ENCODE results near the gene NAA15.

DNA sequence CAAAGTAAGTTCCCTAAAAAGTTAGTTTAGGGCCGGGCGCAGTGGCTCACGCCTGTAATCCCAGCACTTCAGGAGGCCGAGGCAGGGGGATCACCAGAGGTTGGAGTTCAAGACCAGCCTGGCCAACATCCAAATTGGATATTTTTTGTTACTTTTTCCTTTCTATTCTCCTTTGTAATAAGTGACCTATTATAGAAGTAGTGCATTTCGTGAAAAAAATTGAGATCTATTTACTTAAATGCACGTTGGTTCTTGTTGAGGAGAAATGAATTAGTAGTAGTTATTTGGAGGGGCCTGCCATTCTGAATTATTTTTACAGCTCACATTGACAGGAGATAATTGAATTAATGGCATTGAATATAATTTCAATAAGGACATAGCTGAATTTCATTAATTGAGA lies 23.3 kb downstream of the NAA15 start:
- no peak for TF ChIP-seq EZH2 (IDR thresholded peaks at IDR 0.05; ENCODE audit: borderline replicate concordance, low read length)
- TF ChIP-seq, protein P1, sequence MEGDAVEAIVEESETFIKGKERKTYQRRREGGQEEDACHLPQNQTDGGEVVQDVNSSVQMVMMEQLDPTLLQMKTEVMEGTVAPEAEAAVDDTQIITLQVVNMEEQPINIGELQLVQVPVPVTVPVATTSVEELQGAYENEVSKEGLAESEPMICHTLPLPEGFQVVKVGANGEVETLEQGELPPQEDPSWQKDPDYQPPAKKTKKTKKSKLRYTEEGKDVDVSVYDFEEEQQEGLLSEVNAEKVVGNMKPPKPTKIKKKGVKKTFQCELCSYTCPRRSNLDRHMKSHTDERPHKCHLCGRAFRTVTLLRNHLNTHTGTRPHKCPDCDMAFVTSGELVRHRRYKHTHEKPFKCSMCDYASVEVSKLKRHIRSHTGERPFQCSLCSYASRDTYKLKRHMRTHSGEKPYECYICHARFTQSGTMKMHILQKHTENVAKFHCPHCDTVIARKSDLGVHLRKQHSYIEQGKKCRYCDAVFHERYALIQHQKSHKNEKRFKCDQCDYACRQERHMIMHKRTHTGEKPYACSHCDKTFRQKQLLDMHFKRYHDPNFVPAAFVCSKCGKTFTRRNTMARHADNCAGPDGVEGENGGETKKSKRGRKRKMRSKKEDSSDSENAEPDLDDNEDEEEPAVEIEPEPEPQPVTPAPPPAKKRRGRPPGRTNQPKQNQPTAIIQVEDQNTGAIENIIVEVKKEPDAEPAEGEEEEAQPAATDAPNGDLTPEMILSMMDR (IDR thresholded peaks at IDR 0.05; ENCODE audit: low read length) = no peak

All from OCI-LY1 (cell line).